Kidney epithelial cell (primary cell): ENCODE data around the gene BMERB1. TPM values are rescaled to one million over a fixed set of nuclear protein-coding genes. Genes with fewer than 3 reads are reported as not detected.
"Not testable (repeated sequence)": the region's sequence is repeated elsewhere in the genome, so short reads cannot be mapped to it uniquely, and the experiment has no call there.

ENCODE experiments used
- DNase-seq: peaks from one replicate; pipeline ENCODE4 v3.0.0-alpha.2; 2010; ENCODE audit warnings: low read depth
- H3K27me3 ChIP-seq: 2 replicates; pipeline ENCODE4 v1.6.0; 2011; ENCODE audit warnings: low read length; ENCODE audit not compliant: control insufficient read depth, insufficient read depth
- H3K36me3 ChIP-seq: 2 replicates; pipeline ENCODE4 v1.5.1; 2011; ENCODE audit warnings: low read length; ENCODE audit not compliant: control insufficient read depth, insufficient read depth
- H3K4me3 ChIP-seq: 2 replicates; pipeline ENCODE4 v1.5.1; 2011; ENCODE audit warnings: low read depth, mild to moderate bottlenecking, control low read depth, low read length
- total RNA-seq: library from RNA; depleted of rRNA; stranded (reverse); fragments of >200 nt; gene quantifications from 2 replicates; pipeline ENCODE4 v1.2.3, GENCODE V29; 2015
- TF ChIP-seq, protein P1 (sequence below): IDR thresholded peaks from 2 replicates; pipeline ENCODE4 v1.5.1; 2011; ENCODE audit warnings: mild to moderate bottlenecking, moderate library complexity, low read length, control low read depth, inconsistent platforms; ENCODE audit not compliant: insufficient read depth, poor library complexity, severe bottlenecking

Gene BMERB1
- total RNA-seq, 1 donor from 2014 or later: 29.3 TPM

DNA sequence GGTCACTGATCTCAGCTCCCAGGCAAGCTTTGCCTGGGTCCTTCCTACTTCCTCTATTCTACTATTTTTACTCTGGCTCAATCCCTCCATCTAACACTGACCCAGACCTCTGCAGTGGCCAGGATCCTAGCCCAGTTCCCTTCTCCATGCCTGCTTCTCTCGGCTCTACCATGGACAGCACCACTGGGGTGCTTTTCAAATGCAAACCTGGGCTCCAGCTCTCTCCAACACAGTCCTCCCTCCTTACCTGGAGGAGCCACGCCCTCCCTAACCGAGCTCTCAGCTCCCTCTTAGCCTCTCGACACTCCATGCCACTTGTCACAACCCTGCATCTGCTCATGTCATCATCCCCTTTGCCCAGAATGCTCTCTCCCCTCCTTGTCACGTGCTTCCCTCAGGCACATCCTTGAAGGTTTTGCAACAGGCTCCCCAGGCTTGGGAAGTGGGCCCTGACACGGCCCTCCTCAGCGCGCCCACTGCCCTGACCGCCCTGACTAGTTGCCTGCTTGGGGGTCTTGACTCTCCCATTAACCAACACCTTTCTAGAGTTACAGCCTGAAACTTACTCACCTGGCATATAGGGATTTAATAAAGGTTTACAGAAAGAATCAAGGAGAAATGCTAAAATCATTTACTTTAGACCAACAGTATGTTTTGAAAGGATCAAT, 167.0 kb downstream of the BMERB1 start:
- no peaks in the 10 kb centered on the region for H3K27me3 ChIP-seq
- DNase-seq: no peak
- TF ChIP-seq, protein P1, sequence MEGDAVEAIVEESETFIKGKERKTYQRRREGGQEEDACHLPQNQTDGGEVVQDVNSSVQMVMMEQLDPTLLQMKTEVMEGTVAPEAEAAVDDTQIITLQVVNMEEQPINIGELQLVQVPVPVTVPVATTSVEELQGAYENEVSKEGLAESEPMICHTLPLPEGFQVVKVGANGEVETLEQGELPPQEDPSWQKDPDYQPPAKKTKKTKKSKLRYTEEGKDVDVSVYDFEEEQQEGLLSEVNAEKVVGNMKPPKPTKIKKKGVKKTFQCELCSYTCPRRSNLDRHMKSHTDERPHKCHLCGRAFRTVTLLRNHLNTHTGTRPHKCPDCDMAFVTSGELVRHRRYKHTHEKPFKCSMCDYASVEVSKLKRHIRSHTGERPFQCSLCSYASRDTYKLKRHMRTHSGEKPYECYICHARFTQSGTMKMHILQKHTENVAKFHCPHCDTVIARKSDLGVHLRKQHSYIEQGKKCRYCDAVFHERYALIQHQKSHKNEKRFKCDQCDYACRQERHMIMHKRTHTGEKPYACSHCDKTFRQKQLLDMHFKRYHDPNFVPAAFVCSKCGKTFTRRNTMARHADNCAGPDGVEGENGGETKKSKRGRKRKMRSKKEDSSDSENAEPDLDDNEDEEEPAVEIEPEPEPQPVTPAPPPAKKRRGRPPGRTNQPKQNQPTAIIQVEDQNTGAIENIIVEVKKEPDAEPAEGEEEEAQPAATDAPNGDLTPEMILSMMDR: no peak
- H3K4me3 ChIP-seq: no peak overlapping the region
- H3K36me3 ChIP-seq: peaks cover 4% of the 10 kb centered on the region

DNA sequence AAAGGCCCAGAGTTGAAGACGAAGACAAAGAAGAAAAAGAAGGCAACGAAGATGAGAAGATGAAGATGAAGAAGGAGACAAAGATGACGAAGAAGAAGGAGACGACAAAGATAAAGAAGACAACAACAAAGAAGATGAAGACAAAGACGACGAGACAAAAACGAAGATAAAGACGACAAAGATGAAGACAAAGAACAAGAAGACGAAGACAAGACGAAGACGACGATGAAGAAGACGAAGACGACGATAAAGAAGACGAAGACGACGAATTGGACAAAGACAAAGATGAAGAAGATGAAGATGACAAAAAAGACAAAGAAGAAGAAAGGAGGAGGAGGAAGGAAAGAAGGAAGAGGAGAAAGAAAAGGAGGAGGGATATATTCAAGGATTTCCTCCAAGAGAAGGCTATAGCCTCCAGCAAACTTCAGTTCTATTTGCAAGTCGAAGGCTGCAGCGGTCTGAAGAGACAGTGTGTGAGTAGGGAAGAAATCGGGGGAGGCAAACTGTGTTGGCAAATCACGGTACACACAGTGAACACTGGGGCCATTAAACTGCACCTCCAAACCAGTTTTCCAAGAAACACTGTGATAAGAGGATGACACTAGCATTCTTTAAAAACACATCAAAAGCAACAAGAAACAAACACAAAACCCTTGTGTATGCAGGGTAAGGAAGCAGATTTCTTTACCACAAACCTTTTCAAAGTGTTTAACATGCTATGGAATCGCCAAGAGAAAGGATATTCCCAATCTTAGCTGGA, 168.1 kb downstream of the BMERB1 start:
- no peaks in the 10 kb centered on the region for H3K27me3 ChIP-seq
- no peak for DNase-seq
- peaks cover 4% of the 10 kb centered on the region for H3K36me3 ChIP-seq
- no peak overlapping the region for H3K4me3 ChIP-seq
- TF ChIP-seq, protein P1: no peak

- Histone ChIP-seq H3K27me3 (no peaks in the 10 kb centered on the region), H3K4me3 (no peak overlapping the region), H3K36me3 (peaks cover 1% of the 10 kb centered on the region)
- TF ChIP-seq, protein P1: no peak
- DNase-seq: no peak
Measured at GRCh38 chr16:15604460-15605440, 170.4 kb downstream of the BMERB1 start.

GRCh38 chr16:15605839-15606517, 171.6 kb downstream of the BMERB1 start:
- Histone ChIP-seq H3K36me3 (peaks cover 3% of the 10 kb centered on the region), H3K4me3 (no peak overlapping the region), H3K27me3 (no peaks in the 10 kb centered on the region)
- TF ChIP-seq, protein P1: no peak
- no peak for DNase-seq

- no peak for DNase-seq
- H3K36me3 ChIP-seq: peaks cover 3% of the 10 kb centered on the region
- no peak overlapping the region for H3K4me3 ChIP-seq
- H3K27me3 ChIP-seq: no peaks in the 10 kb centered on the region
- TF ChIP-seq, protein P1: no peak
Measured at GRCh38 chr16:15606518-15607220, 172.3 kb downstream of the BMERB1 start.

GRCh38 chr16:15607221-15607699, 172.9 kb downstream of the BMERB1 start:
- not testable (repeated sequence) for H3K27me3 ChIP-seq, DNase-seq, H3K4me3 ChIP-seq, H3K36me3 ChIP-seq
